Mammary epithelial cell (primary cell): ENCODE measurements around the gene KNG1.

Experiments
- EZH2 ChIP-seq: IDR thresholded peaks from 2 replicates; pipeline ENCODE4 v1.6.1; 2012; ENCODE audit warnings: low read length, inconsistent platforms, borderline replicate concordance
- TF ChIP-seq, protein P1 (sequence below), 2 donors: IDR thresholded peaks in 1 of 2; conservative IDR thresholded peaks in 1 of 2; 2 replicates each; pipeline ENCODE4 v1.5.1; 2011 to 2012; ENCODE audit warnings: inconsistent platforms in 2 of 2, low read length in 2 of 2, mild to moderate bottlenecking in 2 of 2, control low read depth in 1 of 2, low read depth in 1 of 2; ENCODE audit not compliant: insufficient read depth in 1 of 2; ENCODE audit errors: extremely low read depth in 1 of 2

DNA sequence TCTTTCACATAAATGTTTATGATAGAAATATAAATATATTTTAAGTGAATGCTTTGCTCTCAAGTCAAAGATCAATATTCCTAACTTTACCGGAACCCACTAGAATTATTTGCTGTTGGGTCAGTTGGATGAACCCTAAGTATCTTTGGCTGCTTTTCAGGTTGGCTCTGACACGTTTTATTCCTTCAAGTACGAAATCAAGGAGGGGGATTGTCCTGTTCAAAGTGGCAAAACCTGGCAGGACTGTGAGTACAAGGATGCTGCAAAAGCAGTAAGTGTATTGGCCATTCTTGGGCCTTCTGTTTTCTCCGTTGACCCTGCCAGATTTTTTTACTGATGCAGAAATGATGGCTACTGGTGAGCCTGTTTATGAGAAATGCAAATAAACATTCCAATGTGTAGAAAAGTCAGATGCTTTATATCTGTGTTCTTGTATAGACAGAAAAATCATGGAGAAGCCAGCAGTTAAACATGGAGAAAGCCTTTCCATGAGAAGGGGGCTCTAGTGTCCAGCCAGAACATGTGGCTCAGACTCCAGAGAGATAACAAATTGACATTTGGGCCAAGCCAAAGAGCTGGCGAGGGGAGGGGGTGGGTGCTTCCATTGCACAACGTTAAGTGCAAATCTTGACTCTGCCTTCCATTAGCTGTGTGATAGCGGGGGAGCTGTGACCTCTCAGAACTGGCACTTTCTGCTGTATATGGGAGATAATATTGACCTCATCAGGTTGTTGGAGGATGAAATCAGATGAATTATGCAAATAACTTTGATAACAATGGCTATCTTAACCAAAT is 3.0 kb downstream of the KNG1 start:
- TF ChIP-seq, protein P1, sequence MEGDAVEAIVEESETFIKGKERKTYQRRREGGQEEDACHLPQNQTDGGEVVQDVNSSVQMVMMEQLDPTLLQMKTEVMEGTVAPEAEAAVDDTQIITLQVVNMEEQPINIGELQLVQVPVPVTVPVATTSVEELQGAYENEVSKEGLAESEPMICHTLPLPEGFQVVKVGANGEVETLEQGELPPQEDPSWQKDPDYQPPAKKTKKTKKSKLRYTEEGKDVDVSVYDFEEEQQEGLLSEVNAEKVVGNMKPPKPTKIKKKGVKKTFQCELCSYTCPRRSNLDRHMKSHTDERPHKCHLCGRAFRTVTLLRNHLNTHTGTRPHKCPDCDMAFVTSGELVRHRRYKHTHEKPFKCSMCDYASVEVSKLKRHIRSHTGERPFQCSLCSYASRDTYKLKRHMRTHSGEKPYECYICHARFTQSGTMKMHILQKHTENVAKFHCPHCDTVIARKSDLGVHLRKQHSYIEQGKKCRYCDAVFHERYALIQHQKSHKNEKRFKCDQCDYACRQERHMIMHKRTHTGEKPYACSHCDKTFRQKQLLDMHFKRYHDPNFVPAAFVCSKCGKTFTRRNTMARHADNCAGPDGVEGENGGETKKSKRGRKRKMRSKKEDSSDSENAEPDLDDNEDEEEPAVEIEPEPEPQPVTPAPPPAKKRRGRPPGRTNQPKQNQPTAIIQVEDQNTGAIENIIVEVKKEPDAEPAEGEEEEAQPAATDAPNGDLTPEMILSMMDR (conservative IDR thresholded peaks at IDR 0.05 in 1 of 2, IDR thresholded peaks at IDR 0.05 in 1 of 2; ENCODE audit: extremely low read depth in 1 of 2, insufficient read depth in 1 of 2, low read depth in 1 of 2, low read length in 2 of 2): no peak
- no peak for TF ChIP-seq EZH2
